Posterior vena cava (tissue), 2 donors: ENCODE measurements around the gene APOBEC3A. TPM values are rescaled to one million over a fixed set of nuclear protein-coding genes. Genes with fewer than 3 reads are reported as not detected.
"Not testable (repeated sequence)": the region's sequence is repeated elsewhere in the genome, so short reads cannot be mapped to it uniquely, and the experiment has no call there.

ENCODE experiments used
- DNase-seq: peaks from one replicate; pipeline ENCODE4 v3.0.0-alpha.2; 2020; ENCODE audit warnings: low spot score
- intact Hi-C, 2 donors: fragments of 100-400 bp; cut with DNase I; formaldehyde crosslinking; loops; one replicate each; pipeline versions ENCODE4 v1.14.1 to v1.14.2; 2022 to 2023
- total RNA-seq, 2 donors: library from RNA; stranded (reverse); fragmentation: NEBNext Ultra II Directional; extraction: Animal tissue kit (Norgen Biotek cat#: 25700); gene quantifications; one replicate each; pipeline ENCODE4 v1.2.1, GENCODE V29; 2021
- donor health status: DM: yes; HTN: yes; CAD: no.
- donor health status: DM: yes; HTN: yes; CAD: no.

The APOBEC3A gene
- total RNA-seq, 2 donors from 2014 or later = 2.5 to 5.6 TPM

DNA sequence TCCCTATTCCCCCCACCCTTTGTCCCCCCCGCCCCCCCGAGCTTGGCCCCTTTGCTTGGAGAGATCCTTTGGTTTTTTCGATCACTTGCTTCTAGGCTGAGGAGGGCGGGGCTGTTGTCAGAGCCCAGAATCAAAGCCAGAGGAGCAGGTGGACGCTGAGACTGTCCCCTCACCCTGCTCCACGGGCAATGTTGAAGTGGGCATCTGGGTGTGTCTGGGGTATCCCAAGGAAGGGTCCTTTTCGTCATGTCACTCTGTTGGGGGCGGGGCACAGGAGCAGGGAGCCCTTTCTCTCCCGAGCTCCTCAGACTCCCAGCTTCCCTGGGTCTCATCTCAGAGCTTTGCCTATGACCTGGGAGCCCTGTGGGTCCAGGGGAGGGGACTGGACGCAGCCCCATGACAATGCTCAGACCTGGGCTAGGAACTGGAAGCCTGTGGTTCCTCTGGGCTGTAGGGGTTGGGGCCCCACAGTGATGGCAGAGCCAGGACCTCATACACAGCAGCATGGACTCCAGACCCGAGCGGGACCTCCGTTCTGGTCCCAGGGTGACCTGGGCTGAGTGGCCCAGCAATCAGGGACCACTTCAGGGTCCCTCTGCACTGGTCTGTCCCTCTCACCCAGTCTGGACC is 2.9 kb upstream of the APOBEC3A start:
- intact Hi-C loops = no loop called here
- DNase-seq = peak; percentile 34

DNA sequence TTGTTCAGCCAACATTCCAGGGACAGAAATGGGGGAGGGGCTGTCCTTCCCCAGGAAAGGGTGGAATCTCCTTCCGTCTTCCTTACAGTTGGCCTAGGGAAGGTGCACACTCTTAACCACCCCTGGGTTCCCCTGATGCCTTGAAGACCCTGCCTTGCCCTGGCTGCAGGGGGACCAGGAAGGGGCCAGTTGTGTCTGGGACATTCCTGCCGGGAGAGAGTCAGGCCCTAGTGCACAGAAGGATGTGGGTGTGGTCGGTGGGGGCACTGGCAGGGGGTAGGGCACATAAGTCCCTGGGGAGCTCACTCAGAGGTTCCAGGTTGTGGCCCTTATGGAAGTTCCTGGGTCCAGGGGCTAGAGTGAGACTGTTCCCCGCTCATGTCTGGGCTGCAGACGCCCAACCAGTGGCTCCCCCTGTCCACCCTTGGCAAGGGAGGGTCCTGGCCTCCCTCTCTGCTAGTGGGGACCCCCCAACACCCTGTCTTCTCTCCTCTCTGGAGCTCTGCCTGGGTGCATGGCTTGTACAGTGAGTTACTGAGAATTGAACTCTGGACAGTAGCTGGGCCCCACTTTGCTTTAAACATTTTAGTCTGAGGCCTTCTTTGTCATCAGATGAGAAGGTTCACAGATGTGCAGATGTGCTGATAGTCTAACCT is 2.0 kb upstream of the APOBEC3A start:
- intact Hi-C loops = no loop called here
- peak; percentile 51 for DNase-seq

DNA sequence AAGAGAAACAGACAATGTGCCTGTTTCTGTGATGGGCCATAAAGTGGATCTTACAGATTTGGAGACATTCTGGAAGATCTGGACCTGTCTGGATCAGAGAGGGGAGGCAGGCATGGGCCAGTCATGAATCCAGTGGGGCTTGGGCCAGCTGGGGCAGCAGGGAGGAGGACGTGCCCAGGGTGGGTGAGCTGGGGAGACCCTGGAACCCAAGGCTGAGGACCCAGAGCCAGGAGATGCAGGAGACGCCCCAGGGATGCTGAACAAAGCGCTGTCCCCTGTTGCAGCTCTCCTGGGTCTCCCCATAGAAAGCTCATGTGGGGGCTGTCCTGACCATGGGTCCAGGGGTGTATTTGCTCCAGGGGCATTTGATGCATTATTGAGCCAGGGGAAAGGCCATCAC is 1.5 kb upstream of the APOBEC3A start:
- DNase-seq = peak; percentile 26
- intact Hi-C loops = no loop called here

DNA sequence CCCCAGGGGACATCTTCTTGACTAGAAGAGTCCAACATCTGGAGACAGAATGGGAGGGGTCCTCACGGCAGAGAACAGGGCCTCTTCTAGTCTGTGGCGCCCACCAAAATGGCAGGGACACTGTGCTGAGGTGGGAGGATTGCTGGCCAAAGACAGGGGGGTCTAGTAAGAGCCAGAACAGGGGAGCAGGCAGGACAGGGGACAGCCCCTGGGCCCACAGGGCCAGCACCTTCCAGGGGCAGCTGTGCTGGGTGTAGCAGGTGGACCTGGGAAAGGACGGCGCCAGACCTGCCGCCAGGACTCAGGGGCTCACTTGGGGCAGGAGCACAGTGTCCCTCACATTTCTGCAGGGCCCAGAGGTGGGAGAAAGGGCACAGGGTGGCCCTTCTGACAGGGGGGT is 858 bp upstream of the APOBEC3A start:
- DNase-seq = no peak
- intact Hi-C loops = no loop called here

DNA sequence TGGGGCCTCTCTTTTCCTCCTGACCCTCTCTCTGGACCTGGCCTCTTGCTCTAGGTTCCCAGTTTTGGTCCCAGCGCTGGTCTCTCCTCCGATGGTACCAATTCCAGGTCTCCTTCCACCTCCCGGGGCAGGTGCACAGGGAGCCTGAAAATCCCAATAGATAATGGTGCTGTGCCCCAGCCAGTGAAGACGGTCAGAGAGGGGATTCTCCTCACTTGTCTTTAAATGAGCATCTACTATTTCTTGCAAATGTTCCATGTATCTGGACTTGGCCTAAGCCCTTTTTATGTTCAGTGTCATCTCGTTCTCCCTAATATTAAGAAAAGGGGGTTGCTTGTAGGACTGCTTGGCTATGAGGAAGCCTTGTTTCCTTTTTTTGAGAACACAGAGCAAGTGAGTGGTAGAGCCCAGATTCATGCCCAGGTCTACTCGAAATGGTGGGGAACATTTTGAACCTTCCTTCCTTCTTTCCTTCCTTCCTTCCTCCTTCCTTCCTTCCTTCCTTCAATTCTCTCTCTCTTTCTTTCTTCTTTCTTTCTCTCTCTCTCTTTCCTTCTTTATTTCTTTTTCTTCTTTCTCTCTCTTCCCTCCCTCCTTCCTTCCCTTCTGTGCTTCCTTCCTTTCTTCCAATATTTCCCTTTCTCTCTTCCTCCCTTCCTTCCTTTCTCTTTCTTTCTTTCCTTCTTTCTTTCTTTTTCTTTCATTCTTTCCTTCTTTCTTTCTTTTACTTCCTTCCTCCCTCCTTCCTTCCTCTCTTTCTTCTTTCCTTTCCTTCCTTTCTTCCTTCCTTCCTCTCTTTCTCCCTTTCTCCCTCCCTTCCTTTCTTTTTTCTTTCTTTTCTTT is 620 bp downstream of the APOBEC3A start:
- intact Hi-C loops = no loop called here
- no peak for DNase-seq

DNA sequence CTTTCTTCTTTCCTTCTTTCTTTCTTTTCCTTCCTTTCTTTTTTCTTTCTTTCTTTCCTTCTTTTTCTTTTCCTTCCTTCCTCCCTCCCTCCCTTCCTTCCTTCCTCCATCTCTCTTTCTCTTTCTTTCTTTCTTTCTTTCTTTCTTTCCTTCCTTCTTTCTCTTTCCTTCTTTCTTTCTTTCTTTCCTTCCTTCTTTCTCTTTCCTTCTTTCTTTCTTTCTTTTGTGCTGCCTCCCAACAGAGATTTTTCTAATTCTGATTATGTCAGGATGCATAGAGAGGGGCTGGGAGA is 1.2 kb downstream of the APOBEC3A start:
- DNase-seq, intact Hi-C loops: not testable (repeated sequence)

GRCh38 chr22:38959590-38959989 is 2.2 kb downstream of the APOBEC3A start:
- no peak for DNase-seq
- intact Hi-C loops = no loop called here

- intact Hi-C loops, DNase-seq: not testable (repeated sequence)
Measured at GRCh38 chr22:38960673-38961072, 3.3 kb downstream of the APOBEC3A start.

GRCh38 chr22:38963291-38963738 is 5.9 kb downstream of the APOBEC3A start:
- intact Hi-C loops, DNase-seq: not testable (repeated sequence)

DNA sequence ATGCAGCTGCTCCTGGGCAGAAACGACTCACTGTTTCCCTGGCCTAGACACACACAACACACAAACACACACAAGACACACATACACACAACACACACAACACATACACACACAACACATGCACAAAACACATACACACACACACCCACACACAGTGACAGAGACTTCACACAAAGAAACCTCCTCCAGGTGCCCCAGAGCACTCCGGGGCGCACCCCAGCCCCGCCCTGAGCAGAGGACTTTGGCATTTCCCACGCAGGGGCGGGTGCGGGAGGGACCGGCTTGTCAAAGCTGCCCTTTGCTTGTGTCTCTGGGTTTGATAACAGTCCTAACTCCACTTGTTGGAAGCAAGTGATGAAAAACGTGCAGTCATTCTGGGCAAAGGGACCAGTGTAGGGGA is 6.5 kb downstream of the APOBEC3A start:
- DNase-seq = no peak
- intact Hi-C loops = no loop called here

GRCh38 chr22:38964306-38964705 is 6.9 kb downstream of the APOBEC3A start:
- DNase-seq = no peak
- intact Hi-C loops = no loop called here

DNA sequence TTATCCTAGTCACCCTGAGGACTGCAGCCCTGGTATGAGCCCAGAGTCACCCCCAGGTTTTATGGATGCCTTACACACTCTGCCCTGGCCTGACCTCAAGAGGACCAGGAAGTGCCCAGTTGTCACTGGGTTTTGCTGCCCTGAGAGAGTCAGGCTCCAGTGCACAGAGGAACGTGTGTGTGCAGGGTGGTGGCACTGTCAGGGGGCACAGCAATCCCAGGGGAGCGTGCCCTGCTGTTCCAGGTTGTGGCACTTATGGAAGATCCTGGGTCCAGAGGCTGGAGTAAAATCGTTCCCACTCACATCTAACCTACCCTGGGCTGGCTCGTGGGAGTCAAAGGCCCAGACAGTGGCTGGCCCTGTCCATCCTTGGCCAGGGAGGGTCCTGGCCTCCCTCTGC is 7.6 kb downstream of the APOBEC3A start:
- no peak for DNase-seq
- intact Hi-C loops = no loop called here

- intact Hi-C loops = no loop called here
- DNase-seq = no peak
Measured at GRCh38 chr22:38965614-38966379, 8.4 kb downstream of the APOBEC3A start.

DNA sequence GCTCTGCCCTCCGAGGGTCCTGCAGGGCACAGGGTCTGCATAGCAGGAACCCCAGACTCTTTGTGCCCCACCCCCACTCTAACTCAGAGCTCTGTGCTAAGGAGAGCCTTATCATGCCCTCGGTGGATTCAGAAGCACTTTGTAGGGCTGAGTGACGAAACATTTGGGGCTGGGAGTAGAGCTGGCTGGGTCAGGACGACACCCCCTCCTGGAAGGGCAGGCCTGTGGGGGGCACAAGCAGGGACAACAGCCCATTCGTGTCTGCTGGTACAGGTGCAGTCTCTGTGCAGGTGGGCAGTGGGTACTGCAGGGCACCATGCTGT is 8.9 kb downstream of the APOBEC3A start:
- DNase-seq = no peak

DNA sequence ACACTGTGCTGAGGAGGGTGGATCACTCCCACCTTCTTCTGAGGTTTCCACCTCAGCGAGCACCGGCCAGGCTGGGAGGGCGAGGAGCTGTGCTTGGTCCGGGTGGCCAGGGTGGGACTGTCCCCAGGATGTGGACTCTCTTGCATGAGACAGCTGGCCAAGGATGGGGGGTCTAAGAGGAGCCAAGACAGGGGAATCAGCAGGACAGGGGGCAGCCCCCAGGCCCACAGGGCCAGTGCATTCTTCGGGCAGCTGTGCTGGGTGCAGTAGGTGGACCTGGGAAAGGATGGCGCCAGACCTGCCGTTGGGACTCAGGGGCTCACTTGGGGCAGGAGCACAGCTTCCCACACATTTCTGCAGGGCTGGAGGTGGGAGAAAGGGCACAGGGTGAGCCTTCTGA is 9.5 kb downstream of the APOBEC3A start:
- DNase-seq = no peak
- intact Hi-C loops = no loop called here

More for the DNA sequence above, 8.9 kb downstream of the APOBEC3A start:
- intact Hi-C loops = no loop called here

- DNase-seq = peak; percentile 85
- intact Hi-C loops = loop anchor here in 1 of 2 donors (2.0 kb wide), 1 partner anchor 29 kb away; no protein-coding TSS in a partner anchor
Measured at GRCh38 chr22:38967451-38968450, 10.3 kb downstream of the APOBEC3A start.

DNA sequence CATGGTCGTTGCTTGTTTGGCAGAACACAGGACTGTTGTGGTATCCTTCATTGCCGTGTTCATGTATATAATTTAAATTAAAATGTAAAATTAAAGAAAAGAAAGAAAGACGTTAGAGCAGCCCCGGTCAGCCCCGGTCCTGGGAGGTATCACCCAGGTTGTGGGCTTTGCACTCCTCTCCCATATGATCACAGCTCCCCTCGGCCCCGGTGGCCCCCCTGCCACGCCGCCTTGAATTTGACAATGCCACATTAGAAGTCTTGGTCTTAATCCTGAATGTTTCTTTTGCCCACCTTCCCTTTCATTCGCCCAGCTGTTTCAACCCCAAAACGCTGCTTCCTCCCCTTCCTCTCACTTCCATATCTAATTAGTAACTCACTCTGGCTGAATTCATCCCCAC is 11.4 kb downstream of the APOBEC3A start:
- intact Hi-C loops = loop anchor here in 1 of 2 donors (2.0 kb wide), 1 partner anchor 28 kb away; no protein-coding TSS in a partner anchor
- DNase-seq = no peak

DNA sequence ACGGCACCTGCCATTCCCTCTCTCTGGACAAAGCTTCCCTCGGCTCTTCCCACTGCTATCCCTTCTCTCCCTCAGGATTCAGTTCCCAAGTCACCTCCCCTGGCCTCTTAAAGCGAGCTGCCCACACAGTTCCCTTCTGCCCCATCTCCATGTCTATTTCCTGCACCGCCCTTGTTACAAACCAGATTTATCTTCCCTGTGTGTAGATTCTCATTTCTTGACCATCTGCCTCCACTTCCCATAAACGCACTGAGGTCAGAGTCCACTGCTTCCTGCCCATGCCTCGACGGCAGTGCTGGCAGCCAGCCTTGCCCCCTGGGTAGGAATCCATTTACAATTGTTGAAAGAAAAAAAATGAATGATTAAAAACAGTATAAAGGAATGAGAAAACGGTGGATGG is 13.1 kb downstream of the APOBEC3A start:
- DNase-seq = no peak
- intact Hi-C loops = no loop called here

GRCh38 chr22:38971202-38971601 is 13.8 kb downstream of the APOBEC3A start:
- intact Hi-C loops = no loop called here
- no peak for DNase-seq
